ENCODE measurements around the gene SECTM1. TPM values are rescaled to one million over a fixed set of nuclear protein-coding genes. Genes with fewer than 3 reads are reported as not detected.

SECTM1 gene
- total and polyA plus RNA-seq, 2 experiments from 2014 or later = 1.4 TPM

DNA sequence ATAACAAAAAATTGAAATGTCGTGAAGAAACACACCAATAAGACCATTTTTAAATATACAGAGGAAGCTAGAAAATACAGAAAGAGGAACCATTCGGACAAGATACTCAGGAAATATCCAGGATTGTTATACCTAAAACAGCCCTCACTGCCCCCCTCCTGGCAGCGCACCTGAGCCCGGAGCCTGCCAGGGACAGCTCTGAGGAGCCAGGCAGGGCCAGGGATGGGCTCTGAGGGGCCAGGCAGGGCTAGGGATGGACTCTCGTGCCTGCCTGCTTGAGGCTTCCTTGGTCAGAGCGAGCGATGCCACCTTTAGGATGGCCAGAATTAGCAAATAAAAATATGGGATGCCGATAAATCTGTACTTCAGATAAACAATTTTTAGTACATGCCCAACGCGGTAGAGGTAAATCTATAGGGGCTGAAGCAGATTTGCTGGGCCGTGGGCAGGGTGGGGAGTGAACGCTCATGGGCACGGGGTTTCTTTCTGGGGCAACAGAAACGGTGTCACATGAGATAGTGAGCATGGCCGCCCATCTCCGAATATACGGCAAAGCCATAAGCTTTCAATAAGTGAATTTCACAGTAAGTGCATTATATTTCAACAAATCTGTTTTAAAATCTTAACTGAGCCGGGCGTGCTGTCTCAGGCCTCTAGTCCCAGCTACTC, 41.9 kb downstream of the SECTM1 start:
- Histone ChIP-seq H3K27ac (no peak overlapping the region), H3K4me3 (peak overlapping the region; percentile 78), H3K27me3 (replicated peaks; ENCODE audit: insufficient read depth) (no peaks in the 10 kb centered on the region), H3K4me2 (ENCODE audit: unreplicated experiment) (peak overlapping the region; percentile 76), H3K36me3 (ENCODE audit: low read depth) (no peaks in the 10 kb centered on the region), H4K20me1 (ENCODE audit: insufficient read depth) (no peaks in the 10 kb centered on the region), H3K9me3 (ENCODE audit: low read depth) (no peaks in the 10 kb centered on the region), H3K9ac (peak overlapping the region; percentile 89), H3K79me2 (ENCODE audit: insufficient read depth) (no peaks in the 10 kb centered on the region), H3F3A (ENCODE audit: insufficient read depth) (peaks cover 22% of the 10 kb centered on the region), H3K4me1 (ENCODE audit: insufficient read depth) (0 out of 2 replicates have a peak, but pooled peaks cover under 1% of the 10 kb centered on the region), H3K9me2 (ENCODE audit: insufficient read depth) (no peaks in the 10 kb centered on the region), H2AFZ (peak overlapping the region; percentile 77)
- in situ Hi-C loops (cut with MboI) = no loop called here
- no peak for TF ChIP-seq EZH2 (IDR thresholded peaks at IDR 0.05; ENCODE audit: insufficient read depth, poor library complexity, severe bottlenecking)
- no peak for TF ChIP-seq EZH2phosphoT487 (IDR thresholded peaks at IDR 0.05; ENCODE audit: insufficient read depth, low read depth)
- WGBS, 2 experiments (ENCODE audit: low coverage in 1 of 2, low lambda C conversion rate in 2 of 2, missing lambda C conversion rate in 2 of 2) = 70 to 75% methylated on average over 19 of the region's 19 CpGs
- no peak for DNase-seq

DNA sequence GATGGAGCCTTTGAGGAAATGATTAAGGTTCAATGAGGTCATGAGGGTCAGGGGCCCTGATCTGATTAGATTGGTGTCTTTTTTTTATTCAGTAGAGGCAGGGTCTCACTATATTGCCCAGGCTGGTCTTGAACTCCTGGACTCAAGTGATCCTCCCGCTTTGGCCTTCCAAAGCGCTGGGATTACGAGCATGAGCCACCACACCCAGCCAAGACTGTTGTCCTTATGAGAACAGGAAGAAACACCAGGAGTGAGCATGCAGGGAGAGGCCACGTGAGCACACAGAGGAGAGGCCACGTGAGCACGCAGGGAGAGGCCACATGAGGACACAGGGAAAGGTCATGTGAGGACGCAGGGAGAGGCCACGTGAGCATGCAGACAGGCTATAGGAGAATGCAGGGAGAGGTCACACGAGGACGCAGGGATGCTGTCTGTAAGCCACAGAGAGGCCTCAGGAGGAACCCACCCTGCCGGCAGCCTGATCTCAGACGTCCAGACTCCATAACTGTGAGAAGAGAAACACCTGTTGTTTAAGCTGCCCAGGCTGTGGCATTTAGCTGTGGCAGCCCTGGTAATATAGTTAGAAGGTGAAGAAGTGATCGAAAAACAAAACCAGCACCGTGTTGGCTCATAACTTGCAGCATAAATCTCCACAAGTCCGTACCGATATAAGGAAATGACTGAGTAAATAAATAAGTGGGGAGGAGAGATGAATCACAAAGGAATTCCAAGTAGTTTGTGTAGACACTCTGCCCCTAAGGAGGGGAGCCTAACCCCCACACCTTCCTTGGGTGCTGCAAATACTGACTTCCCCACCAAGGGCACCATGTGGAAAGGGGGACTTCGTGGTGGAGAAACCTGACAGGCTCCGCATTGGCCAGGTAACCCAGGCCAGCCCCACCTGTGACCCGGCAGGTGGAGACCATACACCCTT, 45.4 kb downstream of the SECTM1 start:
- H2AFZ ChIP-seq = no peak overlapping the region
- 76 to 78% methylated on average over 18 to 19 of the region's 19 CpGs for WGBS, 2 experiments (ENCODE audit: low coverage in 1 of 2, low lambda C conversion rate in 2 of 2, missing lambda C conversion rate in 2 of 2)
- no peaks in the 10 kb centered on the region for H3K9me3 ChIP-seq (ENCODE audit: low read depth)
- no peak overlapping the region for H3K9ac ChIP-seq
- no peaks in the 10 kb centered on the region for H4K20me1 ChIP-seq (ENCODE audit: insufficient read depth)
- no peak for DNase-seq
- H3K36me3 ChIP-seq (ENCODE audit: low read depth) = no peaks in the 10 kb centered on the region
- no peak overlapping the region for H3K27ac ChIP-seq
- peaks cover 7% of the 10 kb centered on the region for H3K4me1 ChIP-seq (ENCODE audit: insufficient read depth)
- no peaks in the 10 kb centered on the region for H3K79me2 ChIP-seq (ENCODE audit: insufficient read depth)
- H3F3A ChIP-seq (ENCODE audit: insufficient read depth) = no peaks in the 10 kb centered on the region
- H3K27me3 ChIP-seq (replicated peaks; ENCODE audit: insufficient read depth) = no peaks in the 10 kb centered on the region
- TF ChIP-seq EZH2phosphoT487 (IDR thresholded peaks at IDR 0.05; ENCODE audit: insufficient read depth, low read depth) (no peak), EZH2 (IDR thresholded peaks at IDR 0.05; ENCODE audit: insufficient read depth, poor library complexity, severe bottlenecking) (no peak)
- H3K4me2 ChIP-seq (ENCODE audit: unreplicated experiment) = no peak overlapping the region
- in situ Hi-C loops (cut with MboI) = no loop called here
- no peaks in the 10 kb centered on the region for H3K9me2 ChIP-seq (ENCODE audit: insufficient read depth)
- no peak overlapping the region for H3K4me3 ChIP-seq

DNA sequence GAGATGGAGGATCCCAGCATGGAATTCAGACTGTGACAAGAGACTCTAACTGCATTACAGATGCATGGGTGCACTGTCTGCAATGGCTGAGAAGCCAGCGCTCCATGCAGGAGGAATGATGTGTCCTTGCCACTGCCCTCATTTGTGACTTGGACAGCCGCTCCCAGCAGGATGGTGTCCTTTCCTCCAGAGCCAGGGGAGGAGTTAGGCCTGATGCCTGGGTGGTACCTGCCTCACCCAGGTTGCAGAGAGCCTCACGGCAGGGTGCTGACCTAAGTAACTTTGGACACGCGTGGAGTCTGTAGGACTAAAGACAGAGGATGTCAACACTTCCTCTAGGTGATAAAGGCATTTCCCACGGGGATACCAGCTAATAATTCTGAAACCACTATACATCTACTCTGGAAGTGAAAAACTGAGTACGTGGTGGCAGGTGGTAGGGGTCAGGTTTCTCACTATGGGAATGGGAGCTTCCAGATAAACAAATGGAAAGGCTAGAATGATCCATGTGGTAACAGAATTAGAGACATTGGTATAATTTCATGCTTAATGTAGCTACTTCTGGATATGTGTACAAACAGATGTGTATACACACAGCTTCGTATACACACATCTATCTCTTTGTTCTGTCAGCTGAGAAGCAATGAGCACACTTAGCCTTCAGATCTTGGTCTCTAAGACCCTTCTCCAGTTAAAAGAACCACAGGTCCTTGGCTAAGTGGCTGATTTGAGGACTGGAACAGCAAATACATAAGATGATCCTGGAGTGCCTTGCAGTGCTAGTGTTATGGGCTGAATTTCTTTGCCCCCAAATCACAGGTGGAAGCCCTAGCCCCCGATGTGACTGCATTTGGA, 46.3 kb downstream of the SECTM1 start:
- DNase-seq = no peak
- Histone ChIP-seq H3K9me3 (ENCODE audit: low read depth) (no peaks in the 10 kb centered on the region), H3K4me2 (ENCODE audit: unreplicated experiment) (no peak overlapping the region), H3K27ac (no peak overlapping the region), H3K79me2 (ENCODE audit: insufficient read depth) (no peaks in the 10 kb centered on the region), H3F3A (ENCODE audit: insufficient read depth) (no peaks in the 10 kb centered on the region), H3K9ac (no peak overlapping the region), H3K27me3 (replicated peaks; ENCODE audit: insufficient read depth) (no peaks in the 10 kb centered on the region), H3K9me2 (ENCODE audit: insufficient read depth) (no peaks in the 10 kb centered on the region), H2AFZ (no peak overlapping the region), H3K4me3 (no peak overlapping the region), H3K36me3 (ENCODE audit: low read depth) (no peaks in the 10 kb centered on the region), H4K20me1 (ENCODE audit: insufficient read depth) (no peaks in the 10 kb centered on the region), H3K4me1 (ENCODE audit: insufficient read depth) (peaks cover 11% of the 10 kb centered on the region)
- TF ChIP-seq EZH2phosphoT487 (IDR thresholded peaks at IDR 0.05; ENCODE audit: insufficient read depth, low read depth) (no peak), EZH2 (IDR thresholded peaks at IDR 0.05; ENCODE audit: insufficient read depth, poor library complexity, severe bottlenecking) (no peak)
- in situ Hi-C loops (cut with MboI) = no loop called here
- WGBS, 2 experiments (ENCODE audit: low coverage in 1 of 2, low lambda C conversion rate in 2 of 2, missing lambda C conversion rate in 2 of 2) = 74 to 83% methylated on average over 9 of the region's 9 CpGs

DNA sequence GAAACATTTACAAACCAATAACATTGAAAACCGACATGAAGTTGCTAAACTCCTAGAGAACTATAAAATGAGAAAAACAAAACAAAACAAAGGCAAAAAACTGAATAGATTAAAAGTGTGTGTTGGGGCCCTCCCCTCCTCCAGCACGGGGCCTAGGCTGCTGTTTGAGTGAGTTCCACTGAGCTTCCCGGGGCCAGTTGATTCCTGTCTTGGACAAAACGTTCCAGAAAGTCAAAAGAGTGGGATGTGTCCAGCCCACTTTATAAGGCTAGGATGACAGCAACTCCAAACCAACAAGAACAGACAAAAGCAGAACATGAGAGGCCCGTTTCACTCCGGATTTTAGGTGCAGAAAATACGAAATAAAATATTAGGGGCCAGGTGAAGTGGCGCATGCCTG, 48.4 kb downstream of the SECTM1 start:
- H3K4me1 ChIP-seq (ENCODE audit: insufficient read depth) = peaks cover 17% of the 10 kb centered on the region

More for the DNA sequence above, 48.4 kb downstream of the SECTM1 start:
- Histone ChIP-seq H3K9me3 (ENCODE audit: low read depth) (no peaks in the 10 kb centered on the region), H4K20me1 (ENCODE audit: insufficient read depth) (no peaks in the 10 kb centered on the region), H2AFZ (no peak overlapping the region), H3K9ac (no peak overlapping the region), H3K27ac (no peak overlapping the region), H3K27me3 (replicated peaks; ENCODE audit: insufficient read depth) (no peaks in the 10 kb centered on the region), H3K4me2 (ENCODE audit: unreplicated experiment) (no peak overlapping the region), H3K9me2 (ENCODE audit: insufficient read depth) (no peaks in the 10 kb centered on the region), H3K36me3 (ENCODE audit: low read depth) (no peaks in the 10 kb centered on the region), H3K4me3 (no peak overlapping the region), H3K79me2 (ENCODE audit: insufficient read depth) (no peaks in the 10 kb centered on the region), H3F3A (ENCODE audit: insufficient read depth) (no peaks in the 10 kb centered on the region)
- in situ Hi-C loops (cut with MboI) = no loop called here
- WGBS, 2 experiments (ENCODE audit: low coverage in 1 of 2, low lambda C conversion rate in 2 of 2, missing lambda C conversion rate in 2 of 2) = 45 to 51% methylated on average over 8 of the region's 8 CpGs
- DNase-seq = no peak
- TF ChIP-seq EZH2 (IDR thresholded peaks at IDR 0.05; ENCODE audit: insufficient read depth, poor library complexity, severe bottlenecking) (no peak), EZH2phosphoT487 (IDR thresholded peaks at IDR 0.05; ENCODE audit: insufficient read depth, low read depth) (no peak)

Measured in GM23248 (cell line).